ENCODE results near the gene HNRNPUL2. TPM values are rescaled to one million over a fixed set of nuclear protein-coding genes. Genes with fewer than 3 reads are reported as not detected.

Gene HNRNPUL2
- total and polyA plus RNA-seq, 9 of the 15 experiments (the other 6 are each of a cell fraction or from before 2014, with no cell fraction given) = 0.89 to 44.3 (median 15.2) TPM

GRCh38 chr11:62753736-62754603 is 26.7 kb upstream of the HNRNPUL2 start, which contains the start of gene ZBTB3 (continued):
- TF ChIP-seq, protein P1, sequence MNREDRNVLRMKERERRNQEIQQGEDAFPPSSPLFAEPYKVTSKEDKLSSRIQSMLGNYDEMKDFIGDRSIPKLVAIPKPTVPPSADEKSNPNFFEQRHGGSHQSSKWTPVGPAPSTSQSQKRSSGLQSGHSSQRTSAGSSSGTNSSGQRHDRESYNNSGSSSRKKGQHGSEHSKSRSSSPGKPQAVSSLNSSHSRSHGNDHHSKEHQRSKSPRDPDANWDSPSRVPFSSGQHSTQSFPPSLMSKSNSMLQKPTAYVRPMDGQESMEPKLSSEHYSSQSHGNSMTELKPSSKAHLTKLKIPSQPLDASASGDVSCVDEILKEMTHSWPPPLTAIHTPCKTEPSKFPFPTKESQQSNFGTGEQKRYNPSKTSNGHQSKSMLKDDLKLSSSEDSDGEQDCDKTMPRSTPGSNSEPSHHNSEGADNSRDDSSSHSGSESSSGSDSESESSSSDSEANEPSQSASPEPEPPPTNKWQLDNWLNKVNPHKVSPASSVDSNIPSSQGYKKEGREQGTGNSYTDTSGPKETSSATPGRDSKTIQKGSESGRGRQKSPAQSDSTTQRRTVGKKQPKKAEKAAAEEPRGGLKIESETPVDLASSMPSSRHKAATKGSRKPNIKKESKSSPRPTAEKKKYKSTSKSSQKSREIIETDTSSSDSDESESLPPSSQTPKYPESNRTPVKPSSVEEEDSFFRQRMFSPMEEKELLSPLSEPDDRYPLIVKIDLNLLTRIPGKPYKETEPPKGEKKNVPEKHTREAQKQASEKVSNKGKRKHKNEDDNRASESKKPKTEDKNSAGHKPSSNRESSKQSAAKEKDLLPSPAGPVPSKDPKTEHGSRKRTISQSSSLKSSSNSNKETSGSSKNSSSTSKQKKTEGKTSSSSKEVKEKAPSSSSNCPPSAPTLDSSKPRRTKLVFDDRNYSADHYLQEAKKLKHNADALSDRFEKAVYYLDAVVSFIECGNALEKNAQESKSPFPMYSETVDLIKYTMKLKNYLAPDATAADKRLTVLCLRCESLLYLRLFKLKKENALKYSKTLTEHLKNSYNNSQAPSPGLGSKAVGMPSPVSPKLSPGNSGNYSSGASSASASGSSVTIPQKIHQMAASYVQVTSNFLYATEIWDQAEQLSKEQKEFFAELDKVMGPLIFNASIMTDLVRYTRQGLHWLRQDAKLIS (CRISPR knock-in tag; IDR thresholded peaks at IDR 0.05) = no peak
- no peak for TF ChIP-seq RREB1 (CRISPR knock-in tag; IDR thresholded peaks at IDR 0.05)
- no peak for TF ChIP-seq IRF2 (CRISPR knock-in tag; IDR thresholded peaks at IDR 0.05)
- no peak for TF ChIP-seq CTCFL (IDR thresholded peaks at IDR 0.05; ENCODE audit: borderline replicate concordance, insufficient read depth, low read depth, low read length, poor library complexity, severe bottlenecking)
- no peak for TF ChIP-seq ZBTB49 (CRISPR knock-in tag; IDR thresholded peaks at IDR 0.05; ENCODE audit: borderline replicate concordance)
- TF ChIP-seq, protein P2, sequence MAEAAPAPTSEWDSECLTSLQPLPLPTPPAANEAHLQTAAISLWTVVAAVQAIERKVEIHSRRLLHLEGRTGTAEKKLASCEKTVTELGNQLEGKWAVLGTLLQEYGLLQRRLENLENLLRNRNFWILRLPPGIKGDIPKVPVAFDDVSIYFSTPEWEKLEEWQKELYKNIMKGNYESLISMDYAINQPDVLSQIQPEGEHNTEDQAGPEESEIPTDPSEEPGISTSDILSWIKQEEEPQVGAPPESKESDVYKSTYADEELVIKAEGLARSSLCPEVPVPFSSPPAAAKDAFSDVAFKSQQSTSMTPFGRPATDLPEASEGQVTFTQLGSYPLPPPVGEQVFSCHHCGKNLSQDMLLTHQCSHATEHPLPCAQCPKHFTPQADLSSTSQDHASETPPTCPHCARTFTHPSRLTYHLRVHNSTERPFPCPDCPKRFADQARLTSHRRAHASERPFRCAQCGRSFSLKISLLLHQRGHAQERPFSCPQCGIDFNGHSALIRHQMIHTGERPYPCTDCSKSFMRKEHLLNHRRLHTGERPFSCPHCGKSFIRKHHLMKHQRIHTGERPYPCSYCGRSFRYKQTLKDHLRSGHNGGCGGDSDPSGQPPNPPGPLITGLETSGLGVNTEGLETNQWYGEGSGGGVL (CRISPR knock-in tag; IDR thresholded peaks at IDR 0.05) = no peak
- TF ChIP-seq ZNF436 (CRISPR knock-in tag; IDR thresholded peaks at IDR 0.05) = no peak
